Rectal smooth muscle tissue (tissue), 1 donor: ENCODE measurements around the gene IWS1.
"Not testable (repeated sequence)": the region's sequence is repeated elsewhere in the genome, so short reads cannot be mapped to it uniquely, and the experiment has no call there.

Source experiments
- H3K27ac ChIP-seq: one replicate; pipeline ENCODE4 v1.7.0; 2013; ENCODE audit warnings: low read depth, low read length, inconsistent platforms
- H3K27me3 ChIP-seq: one replicate; pipeline ENCODE4 v1.7.0; 2013; ENCODE audit warnings: low read length; ENCODE audit not compliant: control insufficient read depth, insufficient read depth
- H3K36me3 ChIP-seq: one replicate; pipeline ENCODE4 v1.7.0; 2013; ENCODE audit warnings: low read length; ENCODE audit not compliant: control insufficient read depth, insufficient read depth
- H3K4me1 ChIP-seq: one replicate; pipeline ENCODE4 v1.7.0; 2013; ENCODE audit warnings: low read length; ENCODE audit not compliant: control insufficient read depth, insufficient read depth
- H3K4me3 ChIP-seq: one replicate; pipeline ENCODE4 v1.7.0; 2013; ENCODE audit warnings: low read length
- H3K9ac ChIP-seq: one replicate; pipeline ENCODE4 v1.7.0; 2013; ENCODE audit warnings: low read length

Gene IWS1

GRCh38 chr2:127453392-127454171 lies 72.7 kb downstream of the IWS1 start:
- H3K36me3 ChIP-seq: no peaks in the 10 kb centered on the region
- H3K27ac ChIP-seq: no peak overlapping the region
- no peaks in the 10 kb centered on the region for H3K27me3 ChIP-seq
- no peaks in the 10 kb centered on the region for H3K4me1 ChIP-seq
- H3K9ac ChIP-seq: no peak overlapping the region
- no peak overlapping the region for H3K4me3 ChIP-seq

- no peaks in the 10 kb centered on the region for H3K4me1 ChIP-seq
- no peak overlapping the region for H3K4me3 ChIP-seq
- no peak overlapping the region for H3K9ac ChIP-seq
- H3K27ac ChIP-seq: no peak overlapping the region
- H3K27me3 ChIP-seq: no peaks in the 10 kb centered on the region
- no peaks in the 10 kb centered on the region for H3K36me3 ChIP-seq
Observed at GRCh38 chr2:127453013-127453391, 73.3 kb downstream of the IWS1 start.

GRCh38 chr2:127452423-127452822 lies 73.9 kb downstream of the IWS1 start:
- not testable (repeated sequence) for H3K4me1 ChIP-seq, H3K36me3 ChIP-seq, H3K27me3 ChIP-seq, H3K27ac ChIP-seq, H3K9ac ChIP-seq, H3K4me3 ChIP-seq

GRCh38 chr2:127451981-127452380 lies 74.3 kb downstream of the IWS1 start:
- H3K36me3 ChIP-seq: no peaks in the 10 kb centered on the region
- no peak overlapping the region for H3K9ac ChIP-seq
- no peaks in the 10 kb centered on the region for H3K27me3 ChIP-seq
- no peaks in the 10 kb centered on the region for H3K4me1 ChIP-seq
- H3K4me3 ChIP-seq: no peak overlapping the region
- H3K27ac ChIP-seq: no peak overlapping the region

- Histone ChIP-seq H3K9ac (no peak overlapping the region), H3K36me3 (no peaks in the 10 kb centered on the region), H3K4me3 (no peak overlapping the region)
Observed at GRCh38 chr2:127449898-127450297, 76.4 kb downstream of the IWS1 start.

GRCh38 chr2:127449414-127449813 lies 76.9 kb downstream of the IWS1 start:
- no peaks in the 10 kb centered on the region for H3K36me3 ChIP-seq
- H3K4me3 ChIP-seq: no peak overlapping the region

More at GRCh38 chr2:127449898-127450297, 76.4 kb downstream of the IWS1 start:
- H3K27me3 ChIP-seq: no peaks in the 10 kb centered on the region
- no peak overlapping the region for H3K27ac ChIP-seq
- H3K4me1 ChIP-seq: no peaks in the 10 kb centered on the region

GRCh38 chr2:127448526-127448925 lies 77.8 kb downstream of the IWS1 start:
- H3K9ac ChIP-seq: no peak overlapping the region
- no peaks in the 10 kb centered on the region for H3K4me1 ChIP-seq
- no peaks in the 10 kb centered on the region for H3K27me3 ChIP-seq
- no peaks in the 10 kb centered on the region for H3K36me3 ChIP-seq
- H3K4me3 ChIP-seq: no peak overlapping the region
- no peak overlapping the region for H3K27ac ChIP-seq

More at GRCh38 chr2:127449414-127449813, 76.9 kb downstream of the IWS1 start:
- Histone ChIP-seq H3K9ac (no peak overlapping the region), H3K4me1 (no peaks in the 10 kb centered on the region), H3K27ac (no peak overlapping the region), H3K27me3 (no peaks in the 10 kb centered on the region)

GRCh38 chr2:127439343-127439742 lies 86.9 kb downstream of the IWS1 start:
- no peaks in the 10 kb centered on the region for H3K4me1 ChIP-seq
- H3K4me3 ChIP-seq: no peak overlapping the region
- H3K36me3 ChIP-seq: no peaks in the 10 kb centered on the region
- H3K27me3 ChIP-seq: no peaks in the 10 kb centered on the region
- H3K9ac ChIP-seq: no peak overlapping the region
- no peak overlapping the region for H3K27ac ChIP-seq

GRCh38 chr2:127437781-127438726 lies 88.2 kb downstream of the IWS1 start:
- no peaks in the 10 kb centered on the region for H3K4me1 ChIP-seq
- no peaks in the 10 kb centered on the region for H3K27me3 ChIP-seq
- no peak overlapping the region for H3K9ac ChIP-seq
- no peak overlapping the region for H3K4me3 ChIP-seq
- no peaks in the 10 kb centered on the region for H3K36me3 ChIP-seq
- H3K27ac ChIP-seq: no peak overlapping the region

GRCh38 chr2:127437056-127437455 lies 89.2 kb downstream of the IWS1 start:
- Histone ChIP-seq H3K27me3 (no peaks in the 10 kb centered on the region), H3K4me3 (no peak overlapping the region), H3K9ac (no peak overlapping the region), H3K36me3 (no peaks in the 10 kb centered on the region), H3K4me1 (no peaks in the 10 kb centered on the region), H3K27ac (no peak overlapping the region)

GRCh38 chr2:127434515-127434914 lies 91.8 kb downstream of the IWS1 start:
- Histone ChIP-seq H3K4me1 (no peaks in the 10 kb centered on the region), H3K4me3 (no peak overlapping the region), H3K27ac (no peak overlapping the region), H3K36me3 (no peaks in the 10 kb centered on the region), H3K27me3 (no peaks in the 10 kb centered on the region), H3K9ac (no peak overlapping the region)

GRCh38 chr2:127431408-127432023 lies 94.8 kb downstream of the IWS1 start:
- Histone ChIP-seq H3K4me1 (no peaks in the 10 kb centered on the region), H3K9ac (no peak overlapping the region), H3K27me3 (no peaks in the 10 kb centered on the region), H3K27ac (no peak overlapping the region), H3K36me3 (no peaks in the 10 kb centered on the region), H3K4me3 (no peak overlapping the region)
